Measurements from ENCODE around the gene RAPGEF1.
"Not testable (repeated sequence)": the region's sequence is repeated elsewhere in the genome, so short reads cannot be mapped to it uniquely, and the experiment has no call there.

DNA sequence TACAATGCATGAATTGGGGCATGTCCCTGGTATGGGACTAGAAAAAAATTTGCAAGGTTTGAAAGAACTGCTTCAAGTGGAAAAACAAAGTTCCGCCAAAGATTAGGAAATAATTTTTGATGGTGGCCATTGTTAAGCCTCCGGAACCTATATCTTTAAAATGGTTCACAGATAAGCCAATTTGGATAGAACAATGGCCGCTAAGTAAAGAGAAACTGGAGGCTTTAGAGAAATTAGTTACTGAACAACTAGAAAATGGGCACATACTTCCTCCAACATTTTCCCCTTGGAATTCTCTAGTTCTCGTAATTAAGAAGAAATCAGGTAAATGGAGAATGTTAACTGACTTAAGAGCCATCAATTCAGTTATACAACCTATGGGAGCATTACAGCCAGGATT, 56.8 kb downstream of the RAPGEF1 start:
- TF ChIP-seq, protein P1, sequence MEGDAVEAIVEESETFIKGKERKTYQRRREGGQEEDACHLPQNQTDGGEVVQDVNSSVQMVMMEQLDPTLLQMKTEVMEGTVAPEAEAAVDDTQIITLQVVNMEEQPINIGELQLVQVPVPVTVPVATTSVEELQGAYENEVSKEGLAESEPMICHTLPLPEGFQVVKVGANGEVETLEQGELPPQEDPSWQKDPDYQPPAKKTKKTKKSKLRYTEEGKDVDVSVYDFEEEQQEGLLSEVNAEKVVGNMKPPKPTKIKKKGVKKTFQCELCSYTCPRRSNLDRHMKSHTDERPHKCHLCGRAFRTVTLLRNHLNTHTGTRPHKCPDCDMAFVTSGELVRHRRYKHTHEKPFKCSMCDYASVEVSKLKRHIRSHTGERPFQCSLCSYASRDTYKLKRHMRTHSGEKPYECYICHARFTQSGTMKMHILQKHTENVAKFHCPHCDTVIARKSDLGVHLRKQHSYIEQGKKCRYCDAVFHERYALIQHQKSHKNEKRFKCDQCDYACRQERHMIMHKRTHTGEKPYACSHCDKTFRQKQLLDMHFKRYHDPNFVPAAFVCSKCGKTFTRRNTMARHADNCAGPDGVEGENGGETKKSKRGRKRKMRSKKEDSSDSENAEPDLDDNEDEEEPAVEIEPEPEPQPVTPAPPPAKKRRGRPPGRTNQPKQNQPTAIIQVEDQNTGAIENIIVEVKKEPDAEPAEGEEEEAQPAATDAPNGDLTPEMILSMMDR (IDR thresholded peaks at IDR 0.05), result not testable (repeated sequence)
- TF ChIP-seq POLR2A (IDR thresholded peaks at IDR 0.05), result not testable (repeated sequence)
